HL-60 (cell line): Measurements from ENCODE around the gene ARHGAP33.
"Not testable (repeated sequence)": the region's sequence is repeated elsewhere in the genome, so short reads cannot be mapped to it uniquely, and the experiment has no call there.

Experiments used
- DNase-seq, 2 experiments: peaks; one replicate each; pipeline ENCODE4 v3.0.0-alpha.2; 2010 to 2020; ENCODE audit warnings: low read depth in 1 of 2, low spot score in 1 of 2
- H3K27ac ChIP-seq: fragments of 250-450 bp; sonication (Bioruptor Pico); replicated peaks from 2 replicates; pipeline ENCODE4 v1.5.1; 2020; ENCODE audit warnings: mild to moderate bottlenecking, moderate library complexity
- H3K27me3 ChIP-seq: fragments of 250-450 bp; sonication (Bioruptor Pico); 2 replicates; pipeline ENCODE4 v1.5.1; 2021; ENCODE audit warnings: mild to moderate bottlenecking, moderate library complexity; ENCODE audit not compliant: insufficient read depth, poor library complexity, severe bottlenecking
- H3K4me3 ChIP-seq: replicated peaks from 2 replicates; pipeline ENCODE4 v1.5.1; 2011; ENCODE audit warnings: mild to moderate bottlenecking, control low read depth, low read length; ENCODE audit not compliant: insufficient read depth
- CTCF ChIP-seq: IDR thresholded peaks from one replicate; pipeline ENCODE4 v1.5.1; 2011; ENCODE audit warnings: low read length, control low read depth, inconsistent platforms; ENCODE audit not compliant: insufficient read depth
- GABPA ChIP-seq: IDR thresholded peaks from 2 replicates; pipeline ENCODE4 v1.6.1; 2012; ENCODE audit warnings: low read depth
- POLR2AphosphoS5 ChIP-seq: IDR thresholded peaks from 2 replicates; pipeline ENCODE4 v1.6.1; 2012; ENCODE audit warnings: low read depth
- REST ChIP-seq: IDR thresholded peaks from 2 replicates; pipeline ENCODE4 v1.6.1; 2012; ENCODE audit warnings: low read depth; ENCODE audit not compliant: insufficient replicate concordance
- SPI1 ChIP-seq: IDR thresholded peaks from 2 replicates; pipeline ENCODE4 v1.6.1; 2012; ENCODE audit warnings: low read depth, mild to moderate bottlenecking, borderline replicate concordance

The ARHGAP33 gene

GRCh38 chr19:35832054-35832453 is 56.7 kb downstream of the ARHGAP33 start:
- TF ChIP-seq GABPA, result no peak
- TF ChIP-seq SPI1, result no peak
- TF ChIP-seq REST, result no peak
- TF ChIP-seq POLR2AphosphoS5, result no peak
- TF ChIP-seq CTCF, result no peak
- Histone ChIP-seq H3K27ac (no peak overlapping the region), H3K27me3 (peaks cover 2% of the 10 kb centered on the region), H3K4me3 (no peak overlapping the region)
- no peak for DNase-seq

- H3K4me3 ChIP-seq, result no peak overlapping the region
- H3K27me3 ChIP-seq, result peaks cover 4% of the 10 kb centered on the region
- H3K27ac ChIP-seq, result no peak overlapping the region
- TF ChIP-seq REST, result no peak
- DNase-seq, result no peak
Measured at GRCh38 chr19:35833972-35834371, 58.6 kb downstream of the ARHGAP33 start.

GRCh38 chr19:35836096-35836495 is 60.7 kb downstream of the ARHGAP33 start:
- H3K27ac ChIP-seq, H3K4me3 ChIP-seq, DNase-seq, H3K27me3 ChIP-seq: not testable (repeated sequence)
